T-helper 1 cell treated with Interleukin-12 subunit alpha and Interleukin-12 subunit beta and Interleukin-4 antibody, amounts not matched to agents 30 μg/mL and 1 μg/mL, for 36 hours (primary cell): Measurements from ENCODE around the gene ARNT2.

Experiments used
- H3K27ac Mint-ChIP-seq: one replicate; pipeline ENCODE4 v1.8.0; 2021; ENCODE audit warnings: mild to moderate bottlenecking, mixed read lengths
- H3K27me3 Mint-ChIP-seq: one replicate; pipeline ENCODE4 v1.8.0; 2021; ENCODE audit warnings: low read depth, mixed read lengths
- H3K36me3 Mint-ChIP-seq: one replicate; pipeline ENCODE4 v1.8.0; 2021; ENCODE audit warnings: low read depth, mixed read lengths
- H3K4me1 Mint-ChIP-seq: one replicate; pipeline ENCODE4 v1.8.0; 2021; ENCODE audit warnings: low read depth, mixed read lengths
- H3K4me3 Mint-ChIP-seq: one replicate; pipeline ENCODE4 v1.8.0; 2021; ENCODE audit warnings: mild to moderate bottlenecking, moderate library complexity, mixed read lengths
- H3K9me3 Mint-ChIP-seq: one replicate; pipeline ENCODE4 v1.8.0; 2021; ENCODE audit warnings: mixed read lengths

The ARNT2 gene

GRCh38 chr15:80423215-80423614 lies 19.0 kb downstream of the ARNT2 start:
- Mint-ChIP-seq H3K9me3 (no peaks in the 10 kb centered on the region), H3K27ac (no peak overlapping the region), H3K4me1 (no peaks in the 10 kb centered on the region), H3K27me3 (peaks cover 14% of the 10 kb centered on the region), H3K36me3 (no peaks in the 10 kb centered on the region), H3K4me3 (no peak overlapping the region)

GRCh38 chr15:80424381-80424780 lies 20.2 kb downstream of the ARNT2 start:
- H3K9me3 Mint-ChIP-seq: no peaks in the 10 kb centered on the region
- no peak overlapping the region for H3K27ac Mint-ChIP-seq
- no peaks in the 10 kb centered on the region for H3K4me1 Mint-ChIP-seq
- no peaks in the 10 kb centered on the region for H3K36me3 Mint-ChIP-seq
- H3K27me3 Mint-ChIP-seq: peaks cover 11% of the 10 kb centered on the region
- H3K4me3 Mint-ChIP-seq: no peak overlapping the region

- H3K4me1 Mint-ChIP-seq: no peaks in the 10 kb centered on the region
- peaks cover 4% of the 10 kb centered on the region for H3K27me3 Mint-ChIP-seq
- no peaks in the 10 kb centered on the region for H3K36me3 Mint-ChIP-seq
- no peaks in the 10 kb centered on the region for H3K9me3 Mint-ChIP-seq
- no peak overlapping the region for H3K4me3 Mint-ChIP-seq
- H3K27ac Mint-ChIP-seq: no peak overlapping the region
Observed at GRCh38 chr15:80426316-80426715, 22.1 kb downstream of the ARNT2 start.

- no peaks in the 10 kb centered on the region for H3K4me1 Mint-ChIP-seq
- no peak overlapping the region for H3K4me3 Mint-ChIP-seq
- H3K27me3 Mint-ChIP-seq: no peaks in the 10 kb centered on the region
- H3K36me3 Mint-ChIP-seq: no peaks in the 10 kb centered on the region
- H3K27ac Mint-ChIP-seq: no peak overlapping the region
- no peaks in the 10 kb centered on the region for H3K9me3 Mint-ChIP-seq
Observed at GRCh38 chr15:80429964-80430363, 25.8 kb downstream of the ARNT2 start.

GRCh38 chr15:80431635-80432344 lies 27.6 kb downstream of the ARNT2 start:
- Mint-ChIP-seq H3K4me1 (no peaks in the 10 kb centered on the region), H3K27ac (no peak overlapping the region), H3K4me3 (no peak overlapping the region), H3K27me3 (no peaks in the 10 kb centered on the region), H3K36me3 (no peaks in the 10 kb centered on the region), H3K9me3 (no peaks in the 10 kb centered on the region)

GRCh38 chr15:80432345-80432702 lies 28.1 kb downstream of the ARNT2 start:
- Mint-ChIP-seq H3K9me3 (no peaks in the 10 kb centered on the region), H3K36me3 (no peaks in the 10 kb centered on the region), H3K27ac (no peak overlapping the region), H3K4me1 (no peaks in the 10 kb centered on the region), H3K4me3 (no peak overlapping the region), H3K27me3 (peaks cover 5% of the 10 kb centered on the region)

- Mint-ChIP-seq H3K36me3 (no peaks in the 10 kb centered on the region), H3K4me1 (no peaks in the 10 kb centered on the region), H3K4me3 (no peak overlapping the region), H3K9me3 (no peaks in the 10 kb centered on the region), H3K27me3 (peaks cover 6% of the 10 kb centered on the region), H3K27ac (no peak overlapping the region)
Observed at GRCh38 chr15:80433836-80434235, 29.7 kb downstream of the ARNT2 start.

- Mint-ChIP-seq H3K9me3 (no peaks in the 10 kb centered on the region), H3K4me1 (no peaks in the 10 kb centered on the region), H3K27me3 (peaks cover 11% of the 10 kb centered on the region), H3K36me3 (no peaks in the 10 kb centered on the region), H3K27ac (no peak overlapping the region), H3K4me3 (no peak overlapping the region)
Observed at GRCh38 chr15:80434926-80435720, 30.9 kb downstream of the ARNT2 start.

GRCh38 chr15:80436511-80437307 lies 32.5 kb downstream of the ARNT2 start:
- H3K4me1 Mint-ChIP-seq: no peaks in the 10 kb centered on the region
- no peak overlapping the region for H3K4me3 Mint-ChIP-seq
- H3K27me3 Mint-ChIP-seq: peaks cover 15% of the 10 kb centered on the region
- no peaks in the 10 kb centered on the region for H3K36me3 Mint-ChIP-seq
- H3K9me3 Mint-ChIP-seq: no peaks in the 10 kb centered on the region
- no peak overlapping the region for H3K27ac Mint-ChIP-seq

- no peaks in the 10 kb centered on the region for H3K4me1 Mint-ChIP-seq
- no peaks in the 10 kb centered on the region for H3K36me3 Mint-ChIP-seq
- H3K27me3 Mint-ChIP-seq: peaks cover 15% of the 10 kb centered on the region
- H3K9me3 Mint-ChIP-seq: no peaks in the 10 kb centered on the region
- no peak overlapping the region for H3K4me3 Mint-ChIP-seq
- H3K27ac Mint-ChIP-seq: no peak overlapping the region
Observed at GRCh38 chr15:80437334-80437891, 33.2 kb downstream of the ARNT2 start.

- Mint-ChIP-seq H3K27ac (no peak overlapping the region), H3K4me3 (no peak overlapping the region), H3K4me1 (no peaks in the 10 kb centered on the region), H3K9me3 (no peaks in the 10 kb centered on the region), H3K27me3 (peaks cover 15% of the 10 kb centered on the region), H3K36me3 (no peaks in the 10 kb centered on the region)
Observed at GRCh38 chr15:80439140-80439539, 35.0 kb downstream of the ARNT2 start.

GRCh38 chr15:80440024-80440423 lies 35.8 kb downstream of the ARNT2 start:
- Mint-ChIP-seq H3K4me1 (no peaks in the 10 kb centered on the region), H3K27me3 (peaks cover 15% of the 10 kb centered on the region), H3K4me3 (no peak overlapping the region), H3K27ac (no peak overlapping the region), H3K36me3 (no peaks in the 10 kb centered on the region), H3K9me3 (no peaks in the 10 kb centered on the region)

GRCh38 chr15:80441041-80441440 lies 36.9 kb downstream of the ARNT2 start:
- H3K9me3 Mint-ChIP-seq: no peaks in the 10 kb centered on the region
- H3K27ac Mint-ChIP-seq: no peak overlapping the region
- no peak overlapping the region for H3K4me3 Mint-ChIP-seq
- H3K27me3 Mint-ChIP-seq: peaks cover 15% of the 10 kb centered on the region
- H3K36me3 Mint-ChIP-seq: no peaks in the 10 kb centered on the region
- H3K4me1 Mint-ChIP-seq: no peaks in the 10 kb centered on the region

GRCh38 chr15:80441714-80442113 lies 37.5 kb downstream of the ARNT2 start:
- no peaks in the 10 kb centered on the region for H3K9me3 Mint-ChIP-seq
- no peaks in the 10 kb centered on the region for H3K36me3 Mint-ChIP-seq
- no peaks in the 10 kb centered on the region for H3K4me1 Mint-ChIP-seq
- H3K27ac Mint-ChIP-seq: no peak overlapping the region
- H3K27me3 Mint-ChIP-seq: peaks cover 15% of the 10 kb centered on the region
- H3K4me3 Mint-ChIP-seq: no peak overlapping the region
